H9 (cell line): ENCODE measurements around the gene RBFOX2. TPM values are rescaled to one million over a fixed set of nuclear protein-coding genes. Genes with fewer than 3 reads are reported as not detected.
A peak's percentile ranks its signal among the peaks of the same experiment; 100 is the strongest.

Experiments used
- DNase-seq: peaks from one replicate; pipeline ENCODE4 v3.0.0-alpha.2; 2017
- H2AFZ ChIP-seq: one replicate; pipeline ENCODE4 v1.6.1; 2013; ENCODE audit warnings: mild to moderate bottlenecking, low read length, control low read depth, moderate library complexity
- H2AK5ac ChIP-seq: 2 replicates; pipeline ENCODE4 v1.6.1; 2013; ENCODE audit warnings: low read length, control low read depth, mixed read lengths; ENCODE audit not compliant: insufficient read length
- H2BK120ac ChIP-seq: one replicate; pipeline ENCODE4 v1.6.1; 2013; ENCODE audit warnings: low read depth, mild to moderate bottlenecking, low read length, control low read depth, inconsistent platforms; ENCODE audit not compliant: poor library complexity, severe bottlenecking
- H2BK12ac ChIP-seq: 2 replicates; pipeline ENCODE4 v1.6.1; 2013; ENCODE audit warnings: low read length, control low read depth, mixed read lengths, low read depth; ENCODE audit not compliant: insufficient read length
- H2BK15ac ChIP-seq: 2 replicates; pipeline ENCODE4 v1.6.1; 2013; ENCODE audit warnings: low read depth, low read length, control low read depth
- H2BK20ac ChIP-seq: one replicate; pipeline ENCODE4 v1.6.1; 2013; ENCODE audit warnings: low read depth, mild to moderate bottlenecking, low read length, control low read depth, inconsistent platforms; ENCODE audit not compliant: poor library complexity, severe bottlenecking
- H2BK5ac ChIP-seq: 2 replicates; pipeline ENCODE4 v1.6.1; 2013; ENCODE audit warnings: low read length, control low read depth, mixed read lengths; ENCODE audit not compliant: insufficient read length
- H3K14ac ChIP-seq: 2 replicates; pipeline ENCODE4 v1.6.1; 2013; ENCODE audit warnings: low read length, control low read depth; ENCODE audit not compliant: insufficient read depth
- H3K18ac ChIP-seq: 2 replicates; pipeline ENCODE4 v1.6.1; 2013; ENCODE audit warnings: low read depth, mild to moderate bottlenecking, mixed read lengths, low read length, control low read depth; ENCODE audit not compliant: insufficient read length
- H3K23ac ChIP-seq: 2 replicates; pipeline ENCODE4 v1.6.1; 2013; ENCODE audit warnings: low read length, control low read depth, mixed read lengths, low read depth; ENCODE audit not compliant: insufficient read length
- H3K23me2 ChIP-seq: 2 replicates; pipeline ENCODE4 v1.6.1; 2013; ENCODE audit warnings: low read depth, mild to moderate bottlenecking, mixed read lengths, low read length, control low read depth; ENCODE audit not compliant: insufficient read length, poor library complexity, severe bottlenecking
- H3K27ac ChIP-seq: 2 replicates; pipeline ENCODE4 v1.5.1; 2013; ENCODE audit warnings: low read length, control low read depth, mixed read lengths, low read depth; ENCODE audit not compliant: insufficient read length
- H3K27me3 ChIP-seq: 2 replicates; pipeline ENCODE4 v1.6.1; 2013; ENCODE audit warnings: low read length, control low read depth, inconsistent platforms; ENCODE audit not compliant: insufficient read depth
- H3K4ac ChIP-seq: 2 replicates; pipeline ENCODE4 v1.6.1; 2013; ENCODE audit warnings: low read depth, mild to moderate bottlenecking, control low read depth, inconsistent platforms, low read length, moderate library complexity
- H3K4me1 ChIP-seq: 2 replicates; pipeline ENCODE4 v1.6.1; 2013; ENCODE audit warnings: low read length, control low read depth, inconsistent platforms; ENCODE audit not compliant: insufficient read depth
- H3K4me2 ChIP-seq: 2 replicates; pipeline ENCODE4 v1.6.1; 2013; ENCODE audit warnings: low read length, control low read depth, mixed read lengths; ENCODE audit not compliant: insufficient read length, insufficient read depth
- H3K56ac ChIP-seq: 2 replicates; pipeline ENCODE4 v1.6.1; 2013; ENCODE audit warnings: low read depth, mild to moderate bottlenecking, mixed read lengths, low read length, control low read depth; ENCODE audit not compliant: insufficient read length
- H3K79me1 ChIP-seq: 2 replicates; pipeline ENCODE4 v1.6.1; 2013; ENCODE audit warnings: low read depth, mild to moderate bottlenecking, moderate library complexity, low read length, control low read depth, inconsistent platforms; ENCODE audit not compliant: insufficient read depth, poor library complexity, severe bottlenecking
- H3K79me2 ChIP-seq: 2 replicates; pipeline ENCODE4 v1.6.1; 2013; ENCODE audit warnings: low read length, control low read depth, inconsistent platforms; ENCODE audit not compliant: insufficient read depth
- H3K9ac ChIP-seq: 2 replicates; pipeline ENCODE4 v1.6.1; 2013; ENCODE audit warnings: low read length, control low read depth, mixed read lengths; ENCODE audit not compliant: insufficient read length; ENCODE audit errors: extremely low read depth
- H3K9me3 ChIP-seq: one replicate; pipeline ENCODE4 v1.6.1; 2013; ENCODE audit warnings: low read depth, low read length, inconsistent platforms; ENCODE audit not compliant: control insufficient read depth
- H3T11ph ChIP-seq: one replicate; pipeline ENCODE4 v1.6.1; 2013; ENCODE audit warnings: mild to moderate bottlenecking, low read length, control low read depth, inconsistent platforms
- H4K20me1 ChIP-seq: one replicate; pipeline ENCODE4 v1.6.1; 2013; ENCODE audit not compliant: control insufficient read depth, insufficient read length, insufficient read depth
- H4K5ac ChIP-seq: 2 replicates; pipeline ENCODE4 v1.6.1; 2013; ENCODE audit warnings: low read depth, mild to moderate bottlenecking, mixed read lengths, low read length, control low read depth; ENCODE audit not compliant: insufficient read length
- H4K8ac ChIP-seq: replicated peaks from 2 replicates; pipeline ENCODE4 v1.6.1; 2013; ENCODE audit warnings: low read length, control low read depth, mixed read lengths, low read depth; ENCODE audit not compliant: insufficient read length
- H4K91ac ChIP-seq: 2 replicates; pipeline ENCODE4 v1.6.1; 2013; ENCODE audit warnings: low read depth, mild to moderate bottlenecking, moderate library complexity, mixed read lengths, low read length, control low read depth; ENCODE audit not compliant: insufficient read length
- H3K27ac Mint-ChIP-seq, 3 experiments: 2 replicates in 2 of 3; 3 replicates in 1 of 3; pipeline ENCODE4 v1.8.0; 2020 to 2021; ENCODE audit warnings: mixed read lengths in 3 of 3, mild to moderate bottlenecking in 1 of 3, moderate library complexity in 1 of 3
- H3K27me3 Mint-ChIP-seq: 2 replicates; pipeline ENCODE4 v1.8.0; 2021; ENCODE audit warnings: low read depth, mild to moderate bottlenecking, moderate library complexity, mixed read lengths
- H3K36me3 Mint-ChIP-seq, 3 experiments: 2 replicates in 2 of 3; 3 replicates in 1 of 3; pipeline ENCODE4 v1.8.0; 2020 to 2021; ENCODE audit warnings: low read depth in 3 of 3, mixed read lengths in 3 of 3; ENCODE audit not compliant: insufficient read depth in 1 of 3
- H3K4me1 Mint-ChIP-seq, 2 experiments: 2 replicates each; pipeline ENCODE4 v1.8.0; 2020; ENCODE audit warnings: mixed read lengths in 2 of 2
- H3K4me3 Mint-ChIP-seq, 2 experiments: 2 replicates in 1 of 2; 3 replicates in 1 of 2; pipeline ENCODE4 v1.8.0; 2020 to 2021; ENCODE audit warnings: mild to moderate bottlenecking in 2 of 2, mixed read lengths in 2 of 2, moderate library complexity in 1 of 2
- H3K9me3 Mint-ChIP-seq, 2 experiments: 2 replicates in 1 of 2; 3 replicates in 1 of 2; pipeline ENCODE4 v1.8.0; 2020; ENCODE audit warnings: mild to moderate bottlenecking in 2 of 2, mixed read lengths in 2 of 2, moderate library complexity in 1 of 2
- CTCF ChIP-seq: fragments of 200-600 bp; sonication (generic); conservative IDR thresholded peaks from 3 replicates; pipeline ENCODE4 v1.8.0; 2021; ENCODE audit warnings: antibody characterized with exemption, mild to moderate bottlenecking
- WGBS: extraction: QIAGEN DNeasy Blood & Tissue Kit; methylation state at CpG from one replicate; pipeline ENCODE4 v1.1.7; 2013; ENCODE audit warnings: missing lambda C conversion rate, low lambda C conversion rate, mixed read lengths; ENCODE audit not compliant: insufficient read length; ENCODE audit errors: extremely low coverage; 5-methylcytosine and 5-hydroxymethylcytosine counted together
- total RNA-seq: library from RNA; stranded (reverse); gene quantifications from 2 replicates; pipeline ENCODE4 v1.2.1, GENCODE V29; 2021

The RBFOX2 gene
- total RNA-seq, 1 experiment from 2014 or later = 84.7 TPM

- no peak overlapping the region for H4K91ac ChIP-seq
- no peaks in the 10 kb centered on the region for H4K20me1 ChIP-seq
- H3K4me3 Mint-ChIP-seq = no peak overlapping the region
Measured at GRCh38 chr22:36015811-36016529, 12.7 kb downstream of the RBFOX2 start.

More at GRCh38 chr22:36015811-36016529, 12.7 kb downstream of the RBFOX2 start:
- H3K36me3 Mint-ChIP-seq = peaks cover 0 to 2% (median 2%) of the 10 kb centered on the region in 3 experiments; a peak in 4 of 7 replicates
- no peak for DNase-seq
- no peak overlapping the region for H4K8ac ChIP-seq
- no peak overlapping the region for H2AK5ac ChIP-seq
- no peaks in the 10 kb centered on the region for H3K27me3 ChIP-seq
- H3K18ac ChIP-seq = no peak overlapping the region
- no peak overlapping the region for H2BK12ac ChIP-seq
- H3T11ph ChIP-seq = no peak overlapping the region
- H3K9me3 ChIP-seq = no peaks in the 10 kb centered on the region
- no peak overlapping the region for H2BK120ac ChIP-seq
- H3K4me1 ChIP-seq = peaks cover 3% of the 10 kb centered on the region
- peaks cover 5% of the 10 kb centered on the region for H3K79me1 ChIP-seq
- peaks cover 50 to 56% of the 10 kb centered on the region in 2 experiments for H3K4me1 Mint-ChIP-seq
- no peak overlapping the region for H3K4me2 ChIP-seq
- no peak overlapping the region for H2AFZ ChIP-seq
- H3K27me3 Mint-ChIP-seq = no peaks in the 10 kb centered on the region
- peaks cover 23% of the 10 kb centered on the region; the same call in 1 of the 2 replicates for H3K79me2 ChIP-seq
- H3K9ac ChIP-seq = peak overlapping the region; percentile 14
- H3K23me2 ChIP-seq = no peaks in the 10 kb centered on the region
- no peak overlapping the region for H2BK20ac ChIP-seq
- no peak overlapping the region for H3K4ac ChIP-seq
- peak overlapping the region; percentile 67 to 93 (median 82); a peak in 6 of 7 replicates for H3K27ac Mint-ChIP-seq
- H3K23ac ChIP-seq = no peak overlapping the region
- no peak for TF ChIP-seq CTCF
- peaks cover 0 to 2% of the 10 kb centered on the region in 2 experiments; a peak in 1 of 5 replicates for H3K9me3 Mint-ChIP-seq
- no peak overlapping the region for H3K14ac ChIP-seq
- H3K56ac ChIP-seq = no peak overlapping the region
- no peak overlapping the region for H4K5ac ChIP-seq
- H2BK15ac ChIP-seq = no peak overlapping the region
- no CpG with 5 or more reads among the region's 2 CpGs for WGBS
- no peak overlapping the region for H3K27ac ChIP-seq
- no peak overlapping the region for H2BK5ac ChIP-seq
